ENCODE results near the gene MRFAP1L1.

GRCh38 chr4:6747294-6748051 is 37.8 kb upstream of the MRFAP1L1 start:
- TF ChIP-seq EZH2phosphoT487 (IDR thresholded peaks at IDR 0.05; ENCODE audit: low read depth) (no peak), CTCF (IDR thresholded peaks at IDR 0.05; ENCODE audit: low read depth, low read length) (no peak)

All from OCI-LY3 (cell line).